WTC11 (cell line): ENCODE measurements around the gene DLGAP5. TPM values are rescaled to one million over a fixed set of nuclear protein-coding genes. Genes with fewer than 3 reads are reported as not detected.

Experiments used
- ATAC-seq: fragments of 200-7000 bp; cut with Tn5 transposase; 2 replicates; pipeline ENCODE4 v1.10.0; 2021; ENCODE audit warnings: mild to moderate bottlenecking, moderate library complexity
- CTCF ChIA-PET: fragments of 300-600 bp; sonication (Branson Sonifier 250); formaldehyde crosslinking; loops from one replicate; lab custom pipeline; 2021; ENCODE audit warnings: antibody characterized with exemption; lab: Charles Lee
- POLR2A ChIA-PET: fragments of 350-600 bp; sonication (Branson Sonifier 250); formaldehyde crosslinking; loops from one replicate; lab custom pipeline; 2021; ENCODE audit warnings: antibody characterized with exemption; lab: Charles Lee
- DNase-seq: peaks from one replicate; pipeline ENCODE4 v3.0.0; 2021; ENCODE audit warnings: low spot score
- H3K27ac Mint-ChIP-seq: 2 replicates; pipeline ENCODE4 v1.8.0; 2021; ENCODE audit warnings: mixed read lengths
- H3K27me3 Mint-ChIP-seq: 2 replicates; pipeline ENCODE4 v1.8.0; 2021; ENCODE audit warnings: low read depth, mild to moderate bottlenecking, moderate library complexity, mixed read lengths
- H3K36me3 Mint-ChIP-seq: 2 replicates; pipeline ENCODE4 v1.8.0; 2021; ENCODE audit warnings: mixed read lengths
- H3K4me1 Mint-ChIP-seq: 2 replicates; pipeline ENCODE4 v1.8.0; 2022; ENCODE audit warnings: mixed read lengths
- H3K4me3 Mint-ChIP-seq: 2 replicates; pipeline ENCODE4 v1.8.0; 2021; ENCODE audit warnings: mild to moderate bottlenecking, moderate library complexity, mixed read lengths
- H3K9me3 Mint-ChIP-seq: 2 replicates; pipeline ENCODE4 v1.8.0; 2021; ENCODE audit warnings: mixed read lengths
- AR ChIP-seq: fragments of 250-450 bp; sonication (Bioruptor Pico); IDR thresholded peaks from 2 replicates; pipeline ENCODE4 v1.9.0; 2021; ENCODE audit warnings: mild to moderate bottlenecking
- CDX4 ChIP-seq: fragments of 250-450 bp; sonication (Bioruptor Pico); IDR thresholded peaks from 2 replicates; pipeline ENCODE4 v1.9.0; 2021; ENCODE audit warnings: moderate library complexity, mild to moderate bottlenecking, inconsistent platforms, borderline replicate concordance
- CREB1 ChIP-seq: sonication (generic); formaldehyde crosslinking; IDR thresholded peaks from 2 replicates; pipeline ENCODE4 v1.8.0; 2023; ENCODE audit warnings: mild to moderate bottlenecking, missing genetic modification reagents
- EMX1 ChIP-seq: fragments of 250-450 bp; sonication (Bioruptor Pico); IDR thresholded peaks from 2 replicates; pipeline ENCODE4 v1.8.0; 2021; ENCODE audit warnings: mild to moderate bottlenecking
- FOXJ3 ChIP-seq: sonication (generic); formaldehyde crosslinking; IDR thresholded peaks from 2 replicates; pipeline ENCODE4 v1.9.0; 2021; ENCODE audit warnings: missing genetic modification reagents, mild to moderate bottlenecking, borderline replicate concordance
- FOXK1 ChIP-seq: sonication (generic); formaldehyde crosslinking; IDR thresholded peaks from 2 replicates; pipeline ENCODE4 v1.8.0; 2022; ENCODE audit warnings: mild to moderate bottlenecking, moderate library complexity, missing genetic modification reagents
- NFE2L1 ChIP-seq: sonication (generic); formaldehyde crosslinking; IDR thresholded peaks from 2 replicates; pipeline ENCODE4 v1.8.1; 2023; ENCODE audit warnings: missing genetic modification reagents
- RELA ChIP-seq: sonication (generic); formaldehyde crosslinking; IDR thresholded peaks from 2 replicates; pipeline ENCODE4 v1.8.1; 2022; ENCODE audit warnings: missing genetic modification reagents, mild to moderate bottlenecking, borderline replicate concordance
- STAT6 ChIP-seq: sonication (generic); formaldehyde crosslinking; conservative IDR thresholded peaks from 2 replicates; pipeline ENCODE4 v1.8.1; 2023; ENCODE audit warnings: mild to moderate bottlenecking, low read depth, missing genetic modification reagents, moderate library complexity
- USF1 ChIP-seq: sonication (generic); formaldehyde crosslinking; IDR thresholded peaks from 2 replicates; pipeline ENCODE4 v1.8.0; 2022; ENCODE audit warnings: mild to moderate bottlenecking, missing genetic modification reagents
- ZNF138 ChIP-seq: sonication (generic); formaldehyde crosslinking; conservative IDR thresholded peaks from 2 replicates; pipeline ENCODE4 v1.8.1; 2022; ENCODE audit warnings: mild to moderate bottlenecking, moderate library complexity, missing genetic modification reagents
- ZNF219 ChIP-seq: sonication (generic); formaldehyde crosslinking; IDR thresholded peaks from 2 replicates; pipeline ENCODE4 v1.8.0; 2023; ENCODE audit warnings: missing genetic modification reagents, mild to moderate bottlenecking, borderline replicate concordance
- ZNF232 ChIP-seq: sonication (generic); formaldehyde crosslinking; IDR thresholded peaks from 2 replicates; pipeline ENCODE4 v1.8.0; 2022; ENCODE audit warnings: mild to moderate bottlenecking, missing genetic modification reagents
- ZNF532 ChIP-seq: fragments of 250-450 bp; sonication (Bioruptor Pico); IDR thresholded peaks from 2 replicates; pipeline ENCODE4 v1.9.0; 2021; ENCODE audit warnings: mild to moderate bottlenecking, borderline replicate concordance
- ZNF671 ChIP-seq: fragments of 250-450 bp; sonication (Bioruptor Pico); IDR thresholded peaks from 2 replicates; pipeline ENCODE4 v1.8.0; 2021; ENCODE audit warnings: mild to moderate bottlenecking
- total RNA-seq: library from RNA; stranded (reverse); gene quantifications from 3 replicates; pipeline ENCODE4 v1.2.3, GENCODE V29; 2021

Gene DLGAP5
- total RNA-seq, 1 experiment from 2014 or later = 141 TPM

- Mint-ChIP-seq H3K27ac (no peak overlapping the region), H3K36me3 (no peaks in the 10 kb centered on the region), H3K4me3 (no peak overlapping the region), H3K4me1 (peaks cover 5% of the 10 kb centered on the region), H3K27me3 (peaks cover 7% of the 10 kb centered on the region)
- ATAC-seq = no peak
- POLR2A ChIA-PET = interaction anchor here (0.6 kb wide), 1 partner anchor 17 kb away, joined by 4 read pairs; no protein-coding TSS in a partner anchor
- TF ChIP-seq FOXK1 (CRISPR knock-in tag) (no peak), ZNF532 (CRISPR knock-in tag) (no peak), ZNF219 (CRISPR knock-in tag) (no peak), AR (CRISPR knock-in tag) (no peak), NFE2L1 (no peak)
- TF ChIP-seq, all 79 proteins: peak for 0
- CTCF ChIA-PET = interaction anchor here (1.2 kb wide), 1 partner anchor 67 kb away, joined by 6 read pairs; the partner anchor contains the start of gene MAPK1IP1L
- H3K9me3 Mint-ChIP-seq = no peaks in the 10 kb centered on the region
- no peak for DNase-seq
Observed at GRCh38 chr14:55117803-55118441, 73.5 kb downstream of the DLGAP5 start.

- DNase-seq = no peak
- no peak overlapping the region for H3K4me3 Mint-ChIP-seq
- TF ChIP-seq ZNF671 (CRISPR knock-in tag) = no peak
- TF ChIP-seq EMX1 = no peak
- no peaks in the 10 kb centered on the region for H3K36me3 Mint-ChIP-seq
- POLR2A ChIA-PET = interaction anchor here (0.6 kb wide), 1 partner anchor 84 kb away, joined by 3 read pairs; no protein-coding TSS in a partner anchor
- CTCF ChIA-PET = no interaction called here
- H3K27ac Mint-ChIP-seq = no peak overlapping the region
- ATAC-seq = no peak
- peaks cover 5% of the 10 kb centered on the region for H3K4me1 Mint-ChIP-seq
- no peaks in the 10 kb centered on the region for H3K9me3 Mint-ChIP-seq
- H3K27me3 Mint-ChIP-seq = peaks cover 7% of the 10 kb centered on the region
Observed at GRCh38 chr14:55116246-55117030, 74.9 kb downstream of the DLGAP5 start.

- ChIA-PET POLR2A (no interaction called here), CTCF (no interaction called here)
- Mint-ChIP-seq H3K27ac (no peak overlapping the region), H3K9me3 (no peaks in the 10 kb centered on the region), H3K36me3 (no peaks in the 10 kb centered on the region), H3K4me1 (peaks cover 1% of the 10 kb centered on the region), H3K27me3 (peaks cover 3% of the 10 kb centered on the region), H3K4me3 (no peak overlapping the region)
- no peak for DNase-seq
- ATAC-seq = no peak
- TF ChIP-seq STAT6 (CRISPR knock-in tag) (no peak), ZNF138 (CRISPR knock-in tag) (no peak), AR (CRISPR knock-in tag) (no peak), RELA (CRISPR knock-in tag) (no peak), CREB1 (CRISPR knock-in tag) (no peak), CDX4 (CRISPR knock-in tag) (no peak), FOXJ3 (CRISPR knock-in tag) (no peak), USF1 (CRISPR knock-in tag) (no peak), ZNF232 (no peak)
Observed at GRCh38 chr14:55115861-55116245, 75.5 kb downstream of the DLGAP5 start.
